Measurements from ENCODE around the gene SPATA19.

GRCh38 chr11:133801356-133801755, 44.0 kb downstream of the SPATA19 start:
- TF ChIP-seq CTCF (conservative IDR thresholded peaks at IDR 0.05) = no peak
- no peak for TF ChIP-seq EZH2 (IDR thresholded peaks at IDR 0.05; ENCODE audit: low read depth)
